Stimulated activated CD4-positive, alpha-beta T cell treated with anti-CD3 and anti-CD28 coated beads, Interleukin-1b, Interleukin-23, amount 100 ng/mL, for 48 hours (primary cell): ENCODE results near the gene AGO1.
A peak's percentile ranks its signal among the peaks of the same experiment; 100 is the strongest.
"Not testable (repeated sequence)": the region's sequence is repeated elsewhere in the genome, so short reads cannot be mapped to it uniquely, and the experiment has no call there.

Source experiments
- DNase-seq: peaks from one replicate; pipeline ENCODE4 v3.0.0-alpha.2; 2020

AGO1 gene

DNA sequence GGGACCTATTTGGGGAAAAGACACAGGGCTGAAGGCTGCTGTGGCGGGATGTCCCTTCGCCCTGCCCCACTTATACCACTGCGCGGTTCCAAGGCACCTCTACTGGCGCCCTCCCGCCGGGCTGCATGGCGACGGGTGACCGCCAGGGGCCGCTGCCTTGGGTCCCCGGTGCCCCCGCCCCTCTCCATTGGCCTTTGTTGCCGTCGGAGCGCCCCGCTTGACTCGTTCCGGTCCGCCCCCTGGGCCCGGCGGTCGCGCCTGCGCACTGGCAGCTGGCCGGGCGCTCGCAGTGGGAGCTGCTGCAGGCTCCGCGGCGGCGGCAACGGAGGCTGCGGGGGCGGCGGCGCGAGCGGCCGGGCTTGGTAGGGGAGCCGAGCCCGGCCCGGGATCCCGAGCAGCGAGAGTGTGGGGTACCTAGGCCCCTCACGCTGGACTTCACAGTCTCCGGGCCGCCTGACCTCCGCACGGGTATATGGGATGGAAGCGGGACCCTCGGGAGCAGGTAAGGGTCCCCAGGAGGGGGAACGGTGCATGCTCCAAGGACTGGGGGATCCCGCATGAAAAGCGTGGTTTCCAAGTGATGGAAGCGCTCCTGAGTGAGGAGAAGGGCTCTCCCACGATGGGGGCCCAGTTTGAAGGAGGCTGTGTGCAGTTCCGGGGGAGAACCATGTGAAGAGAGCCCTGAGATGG is at the start of gene AGO1:
Gene AGO1, plus strand, starts transcription at position 265 of the 690 bp plus-strand sequence. Its CDS starts 213 bp downstream, at position 478.
- peak; percentile 97 for DNase-seq

DNA sequence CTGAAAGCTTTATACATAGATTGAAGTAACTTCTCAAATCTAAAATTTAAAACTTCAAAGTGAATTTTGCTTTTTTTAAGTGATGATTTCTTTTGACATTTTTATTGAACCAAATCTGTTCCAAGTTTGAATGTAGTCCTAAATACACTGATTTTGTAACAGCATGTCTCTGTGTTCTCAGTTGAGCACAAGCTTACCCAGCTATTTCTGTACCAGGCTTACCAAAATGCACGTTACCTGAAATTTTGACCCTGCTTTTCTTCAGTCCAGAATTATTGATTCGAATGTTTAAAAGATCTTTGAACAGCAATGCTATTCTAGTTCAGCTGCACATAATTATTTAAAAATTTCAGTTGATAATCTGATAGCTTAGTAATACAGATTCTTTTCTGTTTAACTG is 49.6 kb upstream of the AGO1 start:
- no peak for DNase-seq

DNA sequence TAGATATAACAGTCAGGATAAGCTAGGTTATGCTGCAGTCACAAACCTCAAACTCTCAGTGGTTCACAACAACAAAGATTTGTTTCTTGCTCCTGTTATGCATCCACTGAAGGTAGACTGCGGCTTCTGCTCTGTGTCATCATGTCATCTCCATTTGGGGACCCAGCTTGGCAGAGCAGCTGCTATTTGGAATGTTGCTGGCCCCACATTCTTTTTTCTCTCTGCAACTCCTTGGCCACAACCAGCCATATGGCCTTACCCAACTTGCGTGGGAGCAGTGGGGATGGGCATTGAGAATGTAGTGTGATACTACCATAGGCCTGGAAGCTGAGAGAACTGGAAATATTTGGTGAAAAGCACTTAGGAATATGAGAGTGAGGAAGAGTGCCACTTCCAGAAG is 48.8 kb upstream of the AGO1 start:
- no peak for DNase-seq

DNA sequence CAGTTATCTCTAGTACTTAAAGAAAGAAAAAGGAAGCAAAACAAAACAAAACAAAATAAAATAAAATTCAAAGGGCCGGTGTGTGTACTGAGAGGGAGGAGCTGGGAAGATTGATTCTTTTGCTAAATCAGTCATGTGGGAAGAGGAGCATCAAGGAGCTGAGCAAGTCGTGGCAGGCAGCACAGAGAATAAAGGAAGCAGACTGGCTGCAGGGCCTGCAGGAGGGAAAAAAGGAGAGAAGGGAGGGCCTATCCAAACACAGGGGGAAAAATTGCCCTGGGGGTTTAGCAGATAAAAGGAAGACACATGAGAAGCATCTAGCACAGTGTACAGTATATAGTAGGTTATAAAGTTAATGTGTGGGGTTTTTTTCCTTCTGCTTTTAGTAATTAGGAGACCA is 47.6 kb upstream of the AGO1 start:
- DNase-seq: no peak

- no peak for DNase-seq
Observed at GRCh38 chr1:35836734-35837133, 46.3 kb upstream of the AGO1 start.

GRCh38 chr1:35838693-35839245 is 44.2 kb upstream of the AGO1 start:
- DNase-seq: no peak

DNA sequence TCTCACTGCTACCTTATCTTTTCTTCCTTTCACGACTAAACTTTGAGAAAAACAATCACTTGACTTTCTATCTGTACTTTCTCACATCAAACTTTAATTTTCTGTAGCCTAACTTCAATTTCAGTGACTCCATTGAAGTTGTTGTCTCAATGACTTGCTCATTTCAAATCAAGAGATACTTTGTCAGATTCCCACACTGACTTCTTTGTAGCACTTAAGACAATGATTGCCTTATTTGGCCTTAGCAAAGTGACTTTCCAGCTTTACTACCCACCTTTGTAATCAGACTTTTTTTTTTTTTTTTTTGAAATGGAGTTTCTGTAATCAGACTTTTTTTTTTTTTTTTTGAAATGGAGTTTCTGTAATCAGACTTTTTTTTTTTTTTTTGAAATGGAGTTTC is 38.2 kb upstream of the AGO1 start:
- DNase-seq: no peak

- no peak for DNase-seq
Observed at GRCh38 chr1:35845766-35846165, 37.2 kb upstream of the AGO1 start.

DNA sequence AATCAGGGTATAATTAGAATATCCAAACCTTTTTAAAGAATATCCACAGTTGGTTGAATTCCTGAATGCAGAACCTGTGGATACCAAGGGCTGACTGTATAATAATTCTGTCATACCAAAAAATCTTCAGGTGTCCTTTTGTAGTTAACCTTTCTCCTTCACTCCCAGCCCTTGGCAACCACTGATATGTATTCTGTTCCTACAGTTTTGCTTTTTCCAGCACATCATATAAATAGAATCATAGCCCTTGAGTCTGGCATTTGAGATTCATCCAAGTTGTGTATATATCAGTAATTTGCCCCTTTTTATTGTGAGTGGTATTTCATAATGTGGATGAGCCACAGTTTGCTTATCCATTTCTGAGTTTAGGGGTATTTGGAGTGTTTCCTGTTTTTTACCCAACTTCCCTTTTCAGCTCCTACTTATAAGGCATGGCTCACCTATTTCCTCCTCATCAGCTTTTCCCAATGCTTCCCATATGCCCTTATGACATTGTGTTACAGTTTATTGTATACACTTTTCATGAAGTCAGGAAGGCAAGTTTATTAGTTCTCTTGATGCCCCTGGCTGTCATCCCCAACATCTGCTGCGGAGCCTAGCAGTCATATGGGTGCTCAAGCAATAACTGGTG is 35.0 kb upstream of the AGO1 start:
- DNase-seq: no peak

GRCh38 chr1:35850051-35850450 is 33.0 kb upstream of the AGO1 start:
- DNase-seq: no peak

GRCh38 chr1:35850716-35851115 is 32.3 kb upstream of the AGO1 start:
- DNase-seq: no peak

GRCh38 chr1:35851132-35851869 is 31.7 kb upstream of the AGO1 start:
- DNase-seq: no peak

DNA sequence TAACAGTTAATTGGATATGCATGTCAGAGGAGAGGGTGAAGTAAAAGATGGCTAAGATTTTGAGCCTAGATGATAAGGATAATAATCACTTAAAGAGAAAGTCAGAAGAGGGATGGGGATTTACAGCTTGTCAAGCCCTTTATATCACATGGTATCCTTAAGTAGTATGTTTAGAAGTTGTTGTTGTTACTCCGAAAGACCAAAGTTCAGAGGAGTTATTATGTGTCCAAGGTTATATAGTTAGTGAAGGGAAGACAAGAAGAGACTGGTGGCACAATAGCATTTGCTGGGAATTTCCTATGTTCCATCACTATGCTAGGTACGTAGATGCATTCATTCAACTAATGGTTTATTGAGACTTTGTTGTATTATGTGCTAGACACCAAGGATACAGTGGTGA is 30.8 kb upstream of the AGO1 start:
- no peak for DNase-seq

GRCh38 chr1:35854989-35855700 is 27.9 kb upstream of the AGO1 start:
- no peak for DNase-seq

DNA sequence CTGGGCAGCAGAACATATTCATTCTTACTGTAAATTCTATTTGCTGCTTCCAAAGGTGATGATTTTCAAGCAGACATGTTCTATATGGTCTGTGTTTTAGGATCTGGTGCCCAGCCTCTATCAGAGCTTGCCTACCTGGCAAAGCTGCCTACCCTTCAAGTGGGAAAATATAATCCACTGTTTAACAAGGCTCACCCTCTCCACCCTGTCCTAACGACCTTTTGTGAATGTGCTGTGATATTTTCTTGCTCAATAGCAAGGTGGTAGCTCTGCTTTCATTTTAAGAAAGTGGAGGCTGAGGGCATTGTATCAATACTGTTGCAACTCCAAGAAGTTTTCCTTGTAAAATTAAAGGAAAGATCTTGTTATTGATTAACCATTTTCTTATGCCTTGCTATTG is 26.0 kb upstream of the AGO1 start:
- DNase-seq: no peak

- DNase-seq: no peak
Observed at GRCh38 chr1:35857830-35858229, 25.2 kb upstream of the AGO1 start.

DNA sequence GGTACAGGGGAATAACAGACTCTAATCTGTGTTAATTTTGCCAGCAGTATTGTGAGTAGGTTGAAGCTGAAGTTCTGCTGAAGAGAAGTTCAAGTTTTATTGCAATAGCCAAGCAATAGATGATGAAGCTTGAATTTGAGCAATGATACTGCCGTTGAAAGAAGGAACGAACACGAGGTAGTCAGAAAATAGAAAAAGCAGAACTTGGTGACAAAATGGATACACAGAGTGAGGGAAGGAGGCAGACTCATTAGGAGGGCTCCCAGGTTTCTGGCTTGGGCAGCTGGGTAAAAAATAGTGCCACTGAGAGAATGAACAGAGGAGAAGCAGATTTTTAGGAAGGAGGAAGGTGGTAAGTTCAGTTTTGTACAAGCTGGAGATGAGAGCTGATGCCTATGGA is 22.3 kb upstream of the AGO1 start:
- DNase-seq: no peak

- no peak for DNase-seq
Observed at GRCh38 chr1:35863136-35863535, 19.9 kb upstream of the AGO1 start.

GRCh38 chr1:35863881-35864625 is 19.0 kb upstream of the AGO1 start:
- DNase-seq: no peak

DNA sequence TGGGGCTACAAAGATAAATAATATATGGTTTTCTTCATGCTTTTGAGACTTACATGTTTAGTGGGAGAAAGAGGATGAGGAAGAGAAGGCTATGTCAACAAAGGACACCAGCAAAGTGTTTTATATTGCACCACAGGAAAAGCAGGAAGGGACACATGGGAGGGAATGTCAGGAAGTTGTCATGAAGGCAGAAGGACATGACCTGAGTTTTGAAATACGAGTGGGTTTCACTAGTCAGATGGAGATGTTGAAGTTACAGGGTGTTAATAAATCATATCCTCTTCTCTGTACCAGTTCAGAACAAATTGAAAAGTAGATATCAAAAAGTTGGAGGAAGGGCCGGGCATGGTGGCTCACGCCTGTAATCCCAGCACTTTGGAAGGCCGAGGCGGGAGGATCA is 18.2 kb upstream of the AGO1 start:
- DNase-seq: no peak

GRCh38 chr1:35866991-35867390 is 16.0 kb upstream of the AGO1 start:
- no peak for DNase-seq

GRCh38 chr1:35869245-35869950 is 13.6 kb upstream of the AGO1 start:
- DNase-seq: not testable (repeated sequence)
